Occipital lobe (tissue), 2 donors: ENCODE data around the gene TBC1D8. TPM values are rescaled to one million over a fixed set of nuclear protein-coding genes. Genes with fewer than 3 reads are reported as not detected.

ENCODE experiments used
- DNase-seq: peaks from one replicate; lab custom pipeline; 2025; lab: John Stamatoyannopoulos, UW
- total RNA-seq: library from RNA; depleted of rRNA; stranded (reverse); fragments of >200 nt; gene quantifications from one replicate; pipeline ENCODE4 v1.2.3, GENCODE V29; 2014

TBC1D8 gene
- total RNA-seq, 1 donor from 2014 or later, result 11.7 TPM

GRCh38 chr2:101027852-101028251, 123.3 kb downstream of the TBC1D8 start:
- no peak for DNase-seq

- DNase-seq, result no peak
These were observed 124.2 kb downstream of the TBC1D8 start for GRCh38 chr2:101026923-101027469.

GRCh38 chr2:101026253-101026701, 124.9 kb downstream of the TBC1D8 start:
- no peak for DNase-seq

- DNase-seq, result no peak
These were observed 125.6 kb downstream of the TBC1D8 start for GRCh38 chr2:101025561-101025960.

- no peak for DNase-seq
These were observed 127.7 kb downstream of the TBC1D8 start for GRCh38 chr2:101023327-101024107.

- no peak for DNase-seq
These were observed 129.0 kb downstream of the TBC1D8 start for GRCh38 chr2:101022221-101022620.

GRCh38 chr2:101018934-101019333, 132.2 kb downstream of the TBC1D8 start:
- no peak for DNase-seq

- DNase-seq, result no peak
These were observed 133.8 kb downstream of the TBC1D8 start for GRCh38 chr2:101017371-101017770.

- DNase-seq, result no peak
These were observed 136.8 kb downstream of the TBC1D8 start for GRCh38 chr2:101014264-101014857.

GRCh38 chr2:101012706-101013181, 138.4 kb downstream of the TBC1D8 start:
- no peak for DNase-seq

GRCh38 chr2:101012054-101012705, 139.0 kb downstream of the TBC1D8 start:
- DNase-seq, result no peak

- DNase-seq, result no peak
These were observed 140.0 kb downstream of the TBC1D8 start for GRCh38 chr2:101011152-101011551.

- DNase-seq, result no peak
These were observed 143.5 kb downstream of the TBC1D8 start for GRCh38 chr2:101007415-101008345.

GRCh38 chr2:101006065-101006715, 145.0 kb downstream of the TBC1D8 start:
- DNase-seq, result no peak

GRCh38 chr2:101004620-101005325, 146.4 kb downstream of the TBC1D8 start:
- no peak for DNase-seq

GRCh38 chr2:101003278-101003775, 147.9 kb downstream of the TBC1D8 start:
- DNase-seq, result no peak

- DNase-seq, result no peak
These were observed 148.5 kb downstream of the TBC1D8 start for GRCh38 chr2:101002562-101003277.

GRCh38 chr2:101001691-101002561, 149.3 kb downstream of the TBC1D8 start, which contains the start of gene RPL31:
RPL31 (plus strand) TSS chr2:101002289; CDS start chr2:101002702, 413 bp downstream.
- DNase-seq, result peak; percentile 93
